K562 (cell line): ENCODE measurements around the gene SLC25A36.

Experiments
- ARNT ChIP-seq, 2 experiments: fragments of 450-650 bp; IDR thresholded peaks; 2 replicates each; pipeline ENCODE4 v1.6.1; 2016; ENCODE audit warnings: mild to moderate bottlenecking in 1 of 2
- EP300 ChIP-seq: IDR thresholded peaks from 2 replicates; pipeline ENCODE4 v1.6.1; 2012; ENCODE audit warnings: low read length, improper control_type of control experiment
- FOXP4 ChIP-seq: sonication (generic); formaldehyde crosslinking; IDR thresholded peaks from 2 replicates; pipeline ENCODE4 v1.8.0; 2022; ENCODE audit warnings: mild to moderate bottlenecking, missing genetic modification reagents, borderline replicate concordance
- HEY1 ChIP-seq: fragments of 250-450 bp; sonication (Bioruptor Pico); IDR thresholded peaks from 2 replicates; pipeline ENCODE4 v1.5.0; 2020; ENCODE audit warnings: mild to moderate bottlenecking, moderate library complexity, borderline replicate concordance
- HMG20B ChIP-seq: fragments of 250-450 bp; sonication (Bioruptor Pico); IDR thresholded peaks from 2 replicates; pipeline ENCODE4 v1.5.0; 2021; ENCODE audit warnings: mild to moderate bottlenecking
- POLR2A ChIP-seq: fragments of 450-650 bp; conservative IDR thresholded peaks from 2 replicates; pipeline ENCODE4 v1.6.1; 2016
- SMARCA4 ChIP-seq: fragments of 450-650 bp; IDR thresholded peaks from 2 replicates; pipeline ENCODE4 v1.6.1; 2016
- YBX1 ChIP-seq: fragments of 450-650 bp; IDR thresholded peaks from 2 replicates; pipeline ENCODE4 v1.7.1; 2016; ENCODE audit warnings: mild to moderate bottlenecking
- ZNF124 ChIP-seq: sonication (generic); formaldehyde crosslinking; IDR thresholded peaks from 2 replicates; pipeline ENCODE4 v1.8.1; 2022; ENCODE audit warnings: missing genetic modification reagents
- ZNF140 ChIP-seq: fragments of 250-450 bp; sonication (Bioruptor Pico); IDR thresholded peaks from 2 replicates; pipeline ENCODE4 v1.8.0; 2021; ENCODE audit warnings: moderate library complexity, mild to moderate bottlenecking, inconsistent platforms
- ZNF217 ChIP-seq: sonication (generic); formaldehyde crosslinking; IDR thresholded peaks from 2 replicates; pipeline ENCODE4 v1.8.0; 2022; ENCODE audit warnings: mild to moderate bottlenecking, missing genetic modification reagents
- TF ChIP-seq, protein P1 (sequence below): sonication (generic); formaldehyde crosslinking; IDR thresholded peaks from 2 replicates; pipeline ENCODE4 v1.8.1; 2023; ENCODE audit warnings: missing genetic modification reagents, mild to moderate bottlenecking, borderline replicate concordance

DNA sequence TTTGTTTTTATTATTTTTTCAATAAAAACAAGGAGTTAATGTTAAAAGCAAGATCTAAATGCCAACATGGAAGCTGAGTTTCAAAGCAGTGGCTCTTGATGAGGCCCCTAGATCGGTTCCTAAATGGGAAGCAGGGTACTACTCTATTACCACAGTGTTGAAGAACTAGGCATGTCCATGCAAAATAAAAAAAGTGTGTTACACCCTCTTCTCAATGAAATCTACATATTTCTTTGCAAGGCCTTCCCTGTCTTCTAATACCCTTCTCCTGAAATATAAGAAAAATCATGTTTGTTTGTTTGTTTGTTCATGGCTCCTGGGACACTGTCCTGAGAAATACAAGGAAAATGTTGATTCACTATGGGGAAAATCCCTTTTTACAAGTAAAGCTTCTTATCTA, 12.2 kb upstream of the SLC25A36 start:
- TF ChIP-seq ZNF124 (CRISPR knock-in tag) (no peak), FOXP4 (CRISPR knock-in tag) (no peak), HMG20B (CRISPR knock-in tag) (no peak), ZNF217 (CRISPR knock-in tag) (no peak), YBX1 (no peak), ARNT (IDR thresholded peaks at IDR 0.05) (no peak), ZNF140 (CRISPR knock-in tag) (no peak), EP300 (no peak), HEY1 (CRISPR knock-in tag) (no peak), POLR2A (no peak), SMARCA4 (no peak)
- TF ChIP-seq, protein P1, sequence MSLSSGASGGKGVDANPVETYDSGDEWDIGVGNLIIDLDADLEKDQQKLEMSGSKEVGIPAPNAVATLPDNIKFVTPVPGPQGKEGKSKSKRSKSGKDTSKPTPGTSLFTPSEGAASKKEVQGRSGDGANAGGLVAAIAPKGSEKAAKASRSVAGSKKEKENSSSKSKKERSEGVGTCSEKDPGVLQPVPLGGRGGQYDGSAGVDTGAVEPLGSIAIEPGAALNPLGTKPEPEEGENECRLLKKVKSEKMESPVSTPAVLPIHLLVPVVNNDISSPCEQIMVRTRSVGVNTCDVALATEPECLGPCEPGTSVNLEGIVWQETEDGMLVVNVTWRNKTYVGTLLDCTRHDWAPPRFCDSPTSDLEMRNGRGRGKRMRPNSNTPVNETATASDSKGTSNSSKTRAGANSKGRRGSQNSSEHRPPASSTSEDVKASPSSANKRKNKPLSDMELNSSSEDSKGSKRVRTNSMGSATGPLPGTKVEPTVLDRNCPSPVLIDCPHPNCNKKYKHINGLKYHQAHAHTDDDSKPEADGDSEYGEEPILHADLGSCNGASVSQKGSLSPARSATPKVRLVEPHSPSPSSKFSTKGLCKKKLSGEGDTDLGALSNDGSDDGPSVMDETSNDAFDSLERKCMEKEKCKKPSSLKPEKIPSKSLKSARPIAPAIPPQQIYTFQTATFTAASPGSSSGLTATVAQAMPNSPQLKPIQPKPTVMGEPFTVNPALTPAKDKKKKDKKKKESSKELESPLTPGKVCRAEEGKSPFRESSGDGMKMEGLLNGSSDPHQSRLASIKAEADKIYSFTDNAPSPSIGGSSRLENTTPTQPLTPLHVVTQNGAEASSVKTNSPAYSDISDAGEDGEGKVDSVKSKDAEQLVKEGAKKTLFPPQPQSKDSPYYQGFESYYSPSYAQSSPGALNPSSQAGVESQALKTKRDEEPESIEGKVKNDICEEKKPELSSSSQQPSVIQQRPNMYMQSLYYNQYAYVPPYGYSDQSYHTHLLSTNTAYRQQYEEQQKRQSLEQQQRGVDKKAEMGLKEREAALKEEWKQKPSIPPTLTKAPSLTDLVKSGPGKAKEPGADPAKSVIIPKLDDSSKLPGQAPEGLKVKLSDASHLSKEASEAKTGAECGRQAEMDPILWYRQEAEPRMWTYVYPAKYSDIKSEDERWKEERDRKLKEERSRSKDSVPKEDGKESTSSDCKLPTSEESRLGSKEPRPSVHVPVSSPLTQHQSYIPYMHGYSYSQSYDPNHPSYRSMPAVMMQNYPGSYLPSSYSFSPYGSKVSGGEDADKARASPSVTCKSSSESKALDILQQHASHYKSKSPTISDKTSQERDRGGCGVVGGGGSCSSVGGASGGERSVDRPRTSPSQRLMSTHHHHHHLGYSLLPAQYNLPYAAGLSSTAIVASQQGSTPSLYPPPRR (CRISPR knock-in tag): no peak
